Left lobe of liver (tissue), 2 donors: ENCODE measurements around the gene ATXN1. TPM values are rescaled to one million over a fixed set of nuclear protein-coding genes. Genes with fewer than 3 reads are reported as not detected.
"Not testable (repeated sequence)": the region's sequence is repeated elsewhere in the genome, so short reads cannot be mapped to it uniquely, and the experiment has no call there.

Source experiments
- ATAC-seq: fragments of 200-7000 bp; cut with Tn5 transposase; one replicate; pipeline ENCODE4 v1.9.1; 2020; ENCODE audit warnings: mild to moderate bottlenecking, moderate library complexity
- DNase-seq: peaks from one replicate; pipeline ENCODE4 v3.0.0-alpha.2; 2020; ENCODE audit warnings: low spot score
- total RNA-seq: library from RNA; stranded (reverse); gene quantifications from one replicate; pipeline ENCODE4 v1.2.1, GENCODE V29; 2021
- donor health status: DM: no; HTN: no; CAD: no; lungs with moderate emphysema.
- donor health status: DM: no; HTN: yes; CAD: no.

ATXN1 gene
- total RNA-seq, 1 donor from 2014 or later: 29.5 TPM

DNA sequence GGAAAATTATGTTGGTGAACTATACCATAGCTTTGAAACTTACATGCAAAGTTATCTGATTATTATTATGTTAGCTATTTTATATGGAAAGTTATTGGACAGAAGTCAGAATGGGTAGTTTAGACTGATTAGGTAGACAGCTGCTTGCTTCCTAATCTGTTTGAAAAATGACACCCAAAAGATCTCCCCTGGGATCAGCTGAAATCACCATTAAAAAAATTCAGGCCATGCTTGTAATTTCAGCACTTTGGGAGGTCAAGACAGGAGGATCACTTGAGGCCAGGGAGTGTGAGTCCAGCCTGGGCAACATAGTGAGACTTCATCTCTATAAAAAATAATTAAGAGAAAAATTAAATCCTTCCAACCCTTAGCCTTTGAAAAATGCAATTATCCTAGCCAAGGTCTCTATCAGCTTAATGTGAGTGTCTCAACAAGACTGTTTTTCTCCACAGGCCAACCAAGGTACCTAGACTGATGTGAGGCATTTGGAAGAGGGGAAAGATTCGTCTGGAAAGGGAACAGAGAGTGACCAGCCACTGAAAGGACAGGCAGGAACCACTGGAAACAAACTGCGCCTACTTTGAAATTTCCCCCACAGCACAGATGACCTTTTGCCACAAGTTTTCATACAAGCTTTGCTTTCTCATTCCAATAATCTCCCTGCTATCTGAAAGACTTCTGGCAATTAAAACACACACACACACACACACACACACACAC lies 290.6 kb downstream of the ATXN1 start:
- DNase-seq: no peak
- ATAC-seq: no peak

DNA sequence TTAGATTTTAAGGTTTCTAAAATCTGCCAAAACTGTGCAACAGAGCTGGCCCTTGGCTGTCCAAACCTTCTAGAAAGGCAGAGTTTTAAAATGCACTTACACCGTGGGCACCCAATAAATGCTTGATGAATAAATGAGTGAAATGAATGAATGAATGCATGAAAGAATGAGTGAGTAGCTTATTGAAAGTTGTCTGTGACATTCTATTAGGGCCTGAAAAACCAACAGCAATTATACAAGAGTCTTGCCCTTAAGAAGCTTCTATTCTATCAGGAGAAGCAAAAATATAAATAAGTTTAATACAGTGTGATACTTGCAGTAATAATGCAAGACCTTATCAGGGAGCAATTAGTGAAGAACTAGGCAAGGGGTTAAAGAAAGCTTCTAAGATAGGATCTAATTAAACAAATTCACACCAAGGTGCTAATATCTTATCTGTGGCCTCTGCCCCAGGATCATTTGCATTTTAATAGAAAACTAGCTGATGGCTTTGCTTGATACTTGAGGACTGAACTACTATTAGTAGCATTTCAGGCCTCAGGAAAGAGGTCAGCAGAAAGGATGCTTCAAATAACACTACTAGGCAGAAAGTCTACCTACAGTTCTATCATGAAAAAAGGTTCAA lies 292.2 kb downstream of the ATXN1 start:
- ATAC-seq (no peak), DNase-seq (no peak)

DNA sequence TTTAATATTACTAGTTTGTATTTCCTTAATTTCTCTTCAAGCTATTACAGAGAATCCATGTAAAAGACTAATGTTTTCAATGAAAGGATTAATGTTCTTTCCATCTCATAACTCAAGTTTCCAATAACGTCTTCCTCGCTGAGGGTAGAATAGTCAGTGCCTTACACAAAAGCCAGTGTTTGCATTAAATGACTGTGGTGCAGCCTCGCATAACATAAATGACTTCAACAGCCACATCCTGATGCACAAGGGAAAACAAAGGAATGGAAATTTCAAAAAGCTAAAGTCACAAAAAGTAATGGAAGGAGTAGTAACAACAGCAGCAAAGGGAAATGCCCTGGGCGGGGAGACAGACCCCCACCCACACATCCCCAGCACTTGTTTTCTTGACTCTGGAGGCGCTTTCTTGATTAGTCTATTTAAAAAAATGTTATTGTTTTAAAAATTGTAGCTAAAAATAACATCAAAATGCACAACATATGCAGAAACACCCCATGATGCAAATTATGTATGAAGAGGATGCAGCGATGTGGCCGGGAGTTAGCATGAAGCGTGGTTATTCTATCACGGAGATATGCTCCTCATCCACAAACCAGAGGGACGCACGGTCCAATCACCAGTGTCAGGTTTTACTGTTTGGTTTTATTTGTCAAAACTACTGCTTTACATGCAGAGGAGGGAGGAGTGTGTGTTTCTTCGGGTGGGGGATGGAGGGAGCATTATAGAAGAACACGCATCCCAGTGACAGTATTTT lies 294.3 kb downstream of the ATXN1 start:
- ATAC-seq (no peak), DNase-seq (no peak)

DNA sequence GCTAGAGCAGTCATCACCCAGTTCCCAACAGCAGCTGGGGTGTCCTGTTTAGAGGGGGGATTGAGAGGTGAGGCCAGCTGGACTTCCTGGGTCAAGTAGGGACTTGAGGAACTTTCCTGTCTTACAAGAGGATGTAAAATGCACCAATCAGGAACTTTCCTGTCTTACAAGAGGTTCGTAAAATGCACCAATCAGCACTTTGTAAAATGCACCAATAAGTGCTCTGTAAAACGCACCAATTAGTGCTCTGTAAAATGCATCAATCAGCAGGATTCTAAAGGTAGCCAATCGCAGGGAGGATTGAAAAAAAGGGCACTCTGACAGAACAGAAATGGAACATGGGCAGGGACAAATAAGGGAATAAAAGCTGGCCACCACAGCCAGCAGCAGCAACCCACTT lies 297.2 kb downstream of the ATXN1 start:
- no peak for DNase-seq
- no peak for ATAC-seq

DNA sequence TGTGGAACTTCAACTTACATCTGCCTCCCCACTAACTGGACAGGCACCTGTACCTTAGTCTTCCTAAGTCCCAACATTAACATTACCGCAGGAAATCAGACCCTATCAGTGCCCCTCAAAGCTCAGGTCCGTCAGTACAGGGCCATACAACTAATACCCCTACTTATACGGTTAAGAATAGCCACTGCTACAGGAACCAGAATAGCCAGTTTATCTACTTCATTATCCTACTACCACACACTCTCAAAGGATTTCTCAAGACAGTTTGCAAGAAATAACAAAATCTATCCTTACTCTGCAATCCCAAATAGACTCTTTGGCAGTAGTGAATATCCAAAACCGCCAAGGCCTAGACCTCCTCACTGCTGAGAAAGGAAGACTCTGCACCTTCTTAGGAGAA lies 298.0 kb downstream of the ATXN1 start:
- not testable (repeated sequence) for DNase-seq, ATAC-seq

DNA sequence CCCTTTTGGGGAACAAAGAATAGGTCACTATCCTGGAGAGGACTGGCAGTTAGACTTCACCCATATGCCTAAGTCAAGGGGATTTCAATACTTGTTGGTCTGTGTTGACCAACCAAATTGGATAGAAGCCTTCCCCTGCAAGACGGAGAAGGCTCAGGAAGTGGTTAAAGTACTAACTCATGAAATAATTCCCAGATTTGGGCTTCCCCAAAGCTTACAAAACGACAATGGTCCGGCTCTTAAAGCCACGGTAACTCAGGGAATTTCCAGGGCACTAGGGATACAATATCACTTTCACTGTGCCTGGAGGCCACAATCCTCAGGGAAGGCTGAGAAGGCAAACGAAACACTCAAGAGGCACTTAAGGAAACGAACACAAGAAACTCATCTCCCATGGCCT lies 299.8 kb downstream of the ATXN1 start:
- no peak for DNase-seq
- ATAC-seq: no peak

DNA sequence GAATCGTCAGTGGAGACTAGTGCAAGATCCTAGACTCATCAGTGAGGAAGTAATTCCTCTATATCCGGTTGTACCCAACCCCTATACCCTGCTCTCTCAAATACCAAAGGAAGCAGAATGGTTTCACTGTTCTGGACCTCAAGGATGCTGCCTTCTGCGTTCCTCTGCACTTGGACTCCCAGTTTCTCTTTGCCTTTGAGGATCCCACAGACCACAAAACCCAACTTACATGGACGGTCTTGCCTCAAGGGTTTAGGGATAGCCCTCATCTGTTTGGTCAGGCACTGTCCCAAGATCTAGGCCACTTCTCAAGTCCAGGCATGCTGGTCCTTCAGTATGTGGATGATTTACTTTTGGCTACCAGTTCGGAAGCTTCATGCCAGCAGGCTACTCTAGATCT lies 301.8 kb downstream of the ATXN1 start:
- ATAC-seq, DNase-seq: not testable (repeated sequence)

DNA sequence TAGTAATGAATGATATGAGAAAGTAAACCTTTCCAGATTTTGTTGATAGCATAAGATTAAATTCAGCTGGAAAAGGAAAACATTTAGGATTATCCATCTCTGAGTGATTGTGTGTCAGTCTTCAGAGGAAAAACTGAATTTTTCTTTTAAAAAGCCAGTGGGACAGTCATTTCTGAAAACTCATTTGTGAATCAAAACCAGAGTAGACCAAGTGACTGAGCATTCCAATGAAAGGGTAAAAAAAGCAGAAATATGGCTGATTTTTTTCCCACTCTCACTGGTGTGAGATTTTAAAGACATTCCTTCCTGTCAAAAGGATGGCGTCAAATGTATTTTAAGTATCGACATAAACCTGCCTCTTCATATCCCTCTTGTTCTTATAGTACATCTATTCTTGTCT lies 308.9 kb downstream of the ATXN1 start:
- DNase-seq (no peak), ATAC-seq (no peak)

DNA sequence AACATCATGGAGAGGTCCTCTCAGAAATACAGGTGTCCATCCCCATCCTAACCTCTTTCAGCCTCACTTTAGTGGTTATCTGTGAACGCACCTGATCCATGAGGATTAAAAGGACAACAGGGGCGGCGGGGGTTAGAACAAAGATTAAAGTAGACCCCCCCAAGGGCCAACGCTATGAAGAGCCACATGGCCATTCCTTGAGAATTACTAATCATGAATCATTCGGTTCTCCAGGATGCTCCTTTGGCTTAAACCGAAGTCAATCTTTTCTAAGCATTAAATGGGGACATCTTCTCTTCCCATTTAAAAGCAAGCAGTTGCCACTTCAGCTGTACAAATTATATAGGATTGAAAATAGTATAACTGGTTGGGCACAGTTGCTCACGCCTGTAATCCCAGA lies 310.4 kb downstream of the ATXN1 start:
- ATAC-seq: no peak

DNA sequence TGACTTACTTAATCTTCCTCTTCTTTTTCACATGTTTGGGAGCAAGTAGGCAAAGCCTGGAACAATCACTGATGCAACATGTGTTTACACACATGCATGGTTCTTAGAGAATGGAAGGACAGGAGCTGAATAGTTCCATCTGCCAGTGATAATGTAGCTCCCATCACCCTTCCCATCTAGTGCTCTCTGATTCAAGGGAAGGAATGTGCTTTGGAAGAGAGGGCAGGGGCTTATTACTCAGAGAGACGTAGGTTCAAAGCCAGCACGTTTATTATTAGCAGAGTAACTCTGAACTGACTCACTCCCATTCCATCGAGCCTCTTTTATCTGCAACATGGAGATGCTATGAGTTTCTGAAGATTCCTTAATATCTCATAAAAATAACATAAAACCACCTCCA lies 311.0 kb downstream of the ATXN1 start:
- DNase-seq (no peak), ATAC-seq (no peak)

More for the DNA sequence above, 310.4 kb downstream of the ATXN1 start:
- no peak for DNase-seq

DNA sequence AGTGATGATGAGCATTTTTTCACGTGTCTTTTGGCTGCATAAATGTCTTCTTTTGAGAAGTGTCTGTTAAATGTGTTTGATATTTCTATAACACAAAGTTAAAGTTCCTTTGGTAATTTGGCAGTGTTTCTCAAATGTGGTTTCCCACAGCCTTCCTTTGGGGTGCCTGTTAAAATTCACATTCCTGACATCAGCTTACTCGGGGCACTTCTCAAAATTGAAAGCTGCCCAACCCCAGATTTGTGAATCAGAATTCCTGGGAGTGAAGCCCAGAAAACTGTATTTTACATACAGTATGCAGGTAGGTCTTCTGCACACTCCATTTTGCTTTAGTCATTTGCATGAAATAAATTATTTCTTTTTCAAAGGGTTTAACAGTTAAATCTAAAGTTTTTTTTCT lies 315.0 kb downstream of the ATXN1 start:
- ATAC-seq: no peak

DNA sequence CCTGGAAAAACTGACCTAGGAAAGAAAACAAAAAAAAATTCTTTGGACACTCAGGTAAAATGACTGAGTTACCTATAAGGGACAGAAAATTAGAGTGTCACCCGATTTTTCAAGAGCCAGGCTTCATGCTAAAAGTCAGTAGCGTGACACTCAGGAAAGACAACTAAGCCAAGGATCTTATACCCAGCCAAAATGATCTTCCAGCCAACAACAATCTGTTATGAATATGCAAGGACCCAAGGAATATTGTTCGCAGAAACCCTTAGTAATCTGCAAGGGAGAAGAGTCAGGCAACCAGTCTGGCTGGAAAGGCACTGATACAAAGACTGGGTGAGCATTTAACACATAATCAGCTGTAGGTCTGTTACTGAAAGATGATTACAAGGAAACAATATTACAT lies 319.2 kb downstream of the ATXN1 start:
- DNase-seq (no peak), ATAC-seq (no peak)

More for the DNA sequence above, 315.0 kb downstream of the ATXN1 start:
- no peak for DNase-seq

DNA sequence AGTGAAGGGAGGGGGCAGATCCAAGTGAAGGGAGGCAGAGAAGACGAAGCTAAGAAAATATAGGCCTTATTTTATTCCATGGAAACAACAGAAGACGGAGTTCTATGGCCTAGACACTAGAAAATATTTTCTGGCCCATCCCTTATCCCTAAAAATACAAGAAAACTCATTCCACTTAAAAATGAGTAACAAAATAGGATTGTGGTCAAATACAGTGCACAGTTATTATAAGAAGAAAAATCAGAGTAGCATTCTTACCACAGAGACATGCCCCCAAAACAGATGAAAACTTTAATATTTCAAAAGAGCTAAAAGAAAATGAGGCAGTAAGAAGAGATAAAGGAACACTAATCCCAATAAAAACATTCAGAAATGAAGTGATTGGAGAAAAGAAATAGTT lies 320.0 kb downstream of the ATXN1 start:
- ATAC-seq (no peak), DNase-seq (no peak)

DNA sequence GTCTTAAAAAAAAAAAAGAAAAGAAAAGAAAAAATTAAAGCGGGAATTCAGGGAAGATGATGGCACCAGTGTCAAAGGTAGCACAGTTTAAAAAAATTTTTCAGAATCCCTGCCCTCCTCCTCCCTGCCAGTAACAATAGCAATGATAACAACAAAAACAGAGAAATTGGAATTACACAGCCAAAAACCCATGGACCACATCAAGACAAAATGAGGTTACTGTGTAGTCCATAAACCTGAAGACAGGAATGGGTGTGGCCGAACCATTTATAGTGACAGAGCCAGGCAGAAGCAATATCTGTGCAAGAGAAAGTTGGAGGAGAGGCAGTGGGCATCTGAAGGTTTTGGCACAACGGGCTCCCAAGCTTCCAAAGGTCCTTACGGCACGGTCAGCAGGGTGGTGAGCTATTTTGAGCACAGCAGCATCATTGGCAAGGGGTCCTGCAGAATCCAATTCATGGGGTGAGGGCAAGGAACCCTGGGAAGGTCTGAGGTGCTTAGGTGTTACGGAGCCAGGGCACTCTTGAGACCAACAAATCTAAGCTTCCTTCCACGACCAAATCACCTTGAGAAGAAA lies 320.5 kb downstream of the ATXN1 start:
- no peak for ATAC-seq

DNA sequence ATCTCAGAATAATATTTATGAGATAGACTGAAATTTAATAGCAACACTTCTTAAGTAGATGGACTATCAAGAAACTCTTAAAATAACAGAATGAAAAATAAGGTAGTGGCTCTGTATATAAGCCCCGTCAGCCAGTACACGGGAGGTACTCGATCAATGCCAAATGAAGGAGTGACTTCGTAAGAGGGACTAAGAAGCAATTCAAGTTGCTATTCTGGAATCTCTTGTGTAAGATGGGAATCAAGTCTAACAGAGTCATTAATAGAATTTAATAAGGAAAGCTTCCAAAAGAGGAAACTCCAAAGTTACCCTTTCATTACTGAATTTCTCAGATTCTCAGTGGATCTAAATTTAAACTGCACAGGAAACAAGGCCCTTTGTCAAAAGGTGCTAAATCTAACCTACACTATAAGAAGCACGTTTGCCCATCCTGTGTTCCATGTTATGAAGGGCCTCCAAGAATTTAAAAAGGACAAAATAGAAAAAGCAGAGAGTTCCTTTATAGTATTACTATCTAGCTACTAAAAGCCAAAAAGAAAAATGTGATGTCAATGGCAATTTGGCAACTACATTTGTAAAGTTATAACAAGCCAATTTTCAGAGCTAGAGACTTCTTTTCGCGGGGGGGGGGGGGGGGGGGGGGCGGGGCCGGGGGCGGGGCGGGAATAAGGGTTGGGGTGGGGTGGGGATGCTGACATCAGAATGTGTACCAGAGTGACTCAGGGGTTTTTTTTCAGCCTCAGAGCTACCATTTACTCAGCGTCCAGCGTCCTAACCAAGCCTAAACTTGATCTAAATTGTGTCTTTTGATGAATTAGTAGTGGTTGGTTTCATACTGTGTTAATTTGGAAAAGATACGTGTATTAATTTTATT lies 322.3 kb downstream of the ATXN1 start:
- DNase-seq (no peak), ATAC-seq (no peak)

More for the DNA sequence above, 320.5 kb downstream of the ATXN1 start:
- no peak for DNase-seq

DNA sequence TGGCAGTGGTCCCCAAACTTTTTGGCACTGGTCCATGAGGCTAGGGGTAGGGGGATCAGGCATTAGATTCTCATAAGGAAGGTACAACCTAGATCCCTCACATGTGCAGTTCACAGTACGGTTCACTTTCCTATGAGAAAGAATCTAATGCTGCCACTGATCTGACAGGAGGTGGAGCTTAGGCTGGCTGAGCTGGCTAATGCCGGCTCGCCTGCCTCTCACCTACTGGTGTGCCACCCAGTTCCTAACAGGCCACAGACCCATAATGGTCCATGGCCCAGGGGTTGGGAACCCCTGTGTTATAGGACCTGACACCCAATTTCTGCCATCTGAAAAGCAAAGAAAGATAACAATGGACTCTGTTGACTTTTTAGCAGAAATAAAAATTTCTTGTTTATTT lies 323.3 kb downstream of the ATXN1 start:
- DNase-seq (no peak), ATAC-seq (no peak)

DNA sequence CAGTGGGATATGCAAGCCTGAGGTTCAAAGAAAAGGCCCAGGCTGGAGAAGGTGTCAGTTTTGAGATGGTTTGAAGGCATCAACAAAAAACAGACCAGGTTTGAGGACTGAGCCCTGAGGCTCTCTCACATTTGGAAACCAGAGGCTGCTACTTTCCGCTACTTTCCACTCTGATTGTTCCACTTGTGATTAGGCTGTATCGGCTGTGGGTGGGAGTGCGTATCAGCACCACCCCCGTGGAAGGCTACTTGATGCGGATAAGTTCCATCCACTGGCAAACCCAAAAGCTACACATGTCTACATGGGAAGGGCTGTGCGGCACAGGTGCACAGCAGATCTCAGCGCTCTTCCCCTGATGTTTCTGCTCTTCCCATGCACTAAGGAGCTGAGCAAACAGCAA lies 324.2 kb downstream of the ATXN1 start:
- DNase-seq (no peak), ATAC-seq (no peak)

DNA sequence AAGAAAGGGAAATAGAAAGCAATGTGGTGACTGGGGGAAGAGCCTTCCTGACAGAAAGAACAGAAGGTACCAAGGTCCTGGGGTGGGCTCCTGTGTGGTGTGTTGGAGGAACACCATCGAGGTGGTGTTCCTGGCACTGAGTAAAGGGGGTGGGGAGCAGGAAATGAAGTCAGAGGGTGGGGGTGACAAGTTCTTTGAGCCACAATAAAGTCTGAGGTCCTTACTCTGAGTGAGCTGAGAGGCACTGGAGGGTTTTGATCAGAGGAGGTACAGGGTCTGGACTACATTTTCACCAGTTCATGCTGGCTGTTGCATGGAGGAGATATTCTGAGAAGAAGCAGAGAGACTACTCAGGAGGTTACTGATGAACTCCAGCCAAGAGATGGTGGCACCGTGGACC lies 324.7 kb downstream of the ATXN1 start:
- no peak for ATAC-seq
- DNase-seq: no peak

DNA sequence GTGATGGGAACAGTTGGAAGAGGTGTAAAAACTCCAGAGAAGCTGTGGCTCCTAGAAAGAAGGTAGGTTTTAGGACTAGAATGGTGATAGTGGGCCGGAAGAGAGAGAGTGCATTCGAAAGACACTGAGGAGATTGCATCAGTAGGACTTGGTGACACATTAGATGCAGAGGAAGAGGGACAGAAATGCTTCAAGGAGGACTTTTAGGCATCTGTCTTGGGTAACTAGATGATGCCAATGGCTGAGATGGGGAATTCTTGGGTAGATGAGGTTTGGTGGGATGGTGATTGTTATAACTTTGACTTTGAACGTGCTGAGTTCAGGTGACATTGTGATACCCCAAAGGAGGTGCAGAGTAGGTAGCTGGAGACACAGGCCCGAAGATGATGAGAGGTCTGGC lies 326.4 kb downstream of the ATXN1 start:
- no peak for ATAC-seq

DNA sequence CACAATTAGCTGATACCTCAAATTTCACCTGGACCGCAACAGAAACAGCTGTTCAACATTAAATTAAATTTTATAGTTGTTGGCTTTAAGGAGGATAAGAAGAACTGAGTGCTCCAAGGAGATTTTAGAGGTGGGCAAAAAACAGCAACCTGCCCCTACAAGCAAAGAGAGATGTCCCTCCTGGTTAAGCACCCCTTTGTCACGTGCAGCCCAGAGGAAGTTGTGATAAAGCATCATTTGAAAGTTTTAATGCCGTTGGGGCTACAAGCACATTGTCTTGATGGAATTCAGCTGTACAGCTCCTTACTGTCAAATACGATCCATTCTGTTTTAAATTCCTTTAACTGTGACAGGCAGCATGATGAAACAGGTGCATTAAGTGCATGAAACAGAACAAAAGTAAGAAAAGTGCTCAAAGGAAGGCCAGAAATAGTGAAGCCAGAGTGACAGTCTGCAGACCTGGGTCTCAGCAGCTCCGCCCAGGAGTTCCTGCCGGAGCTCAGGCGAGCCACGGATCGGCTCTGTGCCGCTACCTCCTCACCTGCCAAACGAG lies 327.8 kb downstream of the ATXN1 start:
- ATAC-seq (no peak), DNase-seq (no peak)

More for the DNA sequence above, 326.4 kb downstream of the ATXN1 start:
- no peak for DNase-seq
